LNCAP (cell line): Measurements from ENCODE around the gene PPP1R2C.

Source experiments
- TF ChIP-seq, protein P1 (sequence below): fragments of 450-650 bp; IDR thresholded peaks from 2 replicates; pipeline ENCODE4 v1.5.1; 2017; ENCODE audit warnings: mild to moderate bottlenecking

PPP1R2C gene

DNA sequence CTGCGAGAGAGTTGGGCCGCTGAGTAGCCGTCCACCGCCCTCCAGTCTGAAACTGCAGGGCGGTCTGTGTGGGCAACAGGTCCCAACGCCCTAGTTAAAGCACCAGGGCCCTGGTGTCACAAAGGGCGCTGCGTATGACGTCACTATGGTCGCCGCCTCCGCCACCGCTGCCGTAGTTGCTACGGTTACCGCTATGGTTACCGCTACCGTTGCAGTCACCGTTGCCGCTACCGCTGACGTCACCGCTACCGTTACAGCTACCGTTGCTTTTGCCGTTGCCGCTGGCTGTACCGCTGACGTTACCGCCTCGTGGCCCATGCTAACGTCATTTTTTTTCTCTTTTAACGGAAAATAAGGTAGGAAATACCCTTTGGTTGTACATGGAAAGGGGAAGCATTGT is at the start of gene PPP1R2C:
Gene PPP1R2C, minus strand, starts transcription at position 68 of the 400 bp plus-strand sequence. CDS start 84 bp downstream, outside the sequence.
- TF ChIP-seq, protein P1, sequence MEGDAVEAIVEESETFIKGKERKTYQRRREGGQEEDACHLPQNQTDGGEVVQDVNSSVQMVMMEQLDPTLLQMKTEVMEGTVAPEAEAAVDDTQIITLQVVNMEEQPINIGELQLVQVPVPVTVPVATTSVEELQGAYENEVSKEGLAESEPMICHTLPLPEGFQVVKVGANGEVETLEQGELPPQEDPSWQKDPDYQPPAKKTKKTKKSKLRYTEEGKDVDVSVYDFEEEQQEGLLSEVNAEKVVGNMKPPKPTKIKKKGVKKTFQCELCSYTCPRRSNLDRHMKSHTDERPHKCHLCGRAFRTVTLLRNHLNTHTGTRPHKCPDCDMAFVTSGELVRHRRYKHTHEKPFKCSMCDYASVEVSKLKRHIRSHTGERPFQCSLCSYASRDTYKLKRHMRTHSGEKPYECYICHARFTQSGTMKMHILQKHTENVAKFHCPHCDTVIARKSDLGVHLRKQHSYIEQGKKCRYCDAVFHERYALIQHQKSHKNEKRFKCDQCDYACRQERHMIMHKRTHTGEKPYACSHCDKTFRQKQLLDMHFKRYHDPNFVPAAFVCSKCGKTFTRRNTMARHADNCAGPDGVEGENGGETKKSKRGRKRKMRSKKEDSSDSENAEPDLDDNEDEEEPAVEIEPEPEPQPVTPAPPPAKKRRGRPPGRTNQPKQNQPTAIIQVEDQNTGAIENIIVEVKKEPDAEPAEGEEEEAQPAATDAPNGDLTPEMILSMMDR: no peak

DNA sequence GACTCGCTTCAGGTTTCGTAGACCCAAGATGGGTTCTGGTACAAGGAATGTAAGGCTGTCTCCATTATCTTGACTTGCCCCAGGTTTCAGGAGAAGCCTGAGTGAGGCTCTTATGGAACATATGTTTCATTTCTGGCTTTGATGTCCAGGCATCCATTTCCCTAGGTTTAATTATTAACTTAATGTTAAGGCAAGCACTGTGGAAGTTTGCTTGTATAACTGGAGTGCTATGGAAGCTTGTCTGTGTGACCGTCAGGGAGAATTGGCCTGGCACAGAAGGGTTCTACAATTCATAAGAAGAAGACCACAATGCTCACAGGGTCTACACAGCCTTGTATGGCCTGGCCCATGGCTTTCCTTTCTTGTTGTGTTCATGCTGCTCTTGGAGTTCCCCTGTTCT is 47.2 kb upstream of the PPP1R2C start:
- TF ChIP-seq, protein P1: no peak

DNA sequence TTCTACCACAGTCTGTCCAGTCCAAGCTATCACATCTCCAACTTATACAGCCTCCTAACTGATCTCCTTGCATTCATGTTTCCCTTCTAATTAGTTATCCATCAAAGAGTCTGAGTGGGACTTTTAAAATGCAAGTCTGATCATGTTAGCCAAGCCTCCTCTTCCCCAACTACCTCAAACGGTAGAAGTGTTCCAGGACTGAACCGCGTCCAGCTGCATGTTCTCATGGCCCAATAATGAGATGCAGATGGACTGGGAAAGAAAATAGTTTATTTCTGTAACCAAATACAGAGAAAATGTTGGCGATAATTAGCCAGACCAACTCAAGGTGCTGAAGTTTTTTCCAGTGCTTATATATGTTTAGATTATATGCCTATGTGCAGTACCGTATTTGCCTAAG is 46.6 kb upstream of the PPP1R2C start:
- TF ChIP-seq, protein P1: no peak

DNA sequence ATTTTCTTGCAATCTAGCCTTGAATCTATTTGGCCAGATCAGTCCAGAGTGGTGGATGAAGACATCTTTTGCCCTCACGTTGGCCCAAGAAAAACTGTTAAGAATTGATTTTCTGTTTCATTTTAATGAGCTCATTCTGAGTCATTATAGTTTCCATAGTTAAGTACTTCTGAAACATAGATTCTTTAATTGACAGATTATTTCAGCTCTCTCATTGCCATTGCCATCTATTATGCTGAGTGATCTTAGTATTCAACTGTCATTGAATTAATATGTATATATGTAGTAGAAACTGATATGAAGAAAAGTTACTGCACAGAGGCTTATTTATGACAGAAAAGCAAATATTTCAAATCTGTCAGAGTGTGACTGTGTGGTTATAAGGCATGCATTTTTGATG is 45.5 kb upstream of the PPP1R2C start:
- TF ChIP-seq, protein P1: no peak

DNA sequence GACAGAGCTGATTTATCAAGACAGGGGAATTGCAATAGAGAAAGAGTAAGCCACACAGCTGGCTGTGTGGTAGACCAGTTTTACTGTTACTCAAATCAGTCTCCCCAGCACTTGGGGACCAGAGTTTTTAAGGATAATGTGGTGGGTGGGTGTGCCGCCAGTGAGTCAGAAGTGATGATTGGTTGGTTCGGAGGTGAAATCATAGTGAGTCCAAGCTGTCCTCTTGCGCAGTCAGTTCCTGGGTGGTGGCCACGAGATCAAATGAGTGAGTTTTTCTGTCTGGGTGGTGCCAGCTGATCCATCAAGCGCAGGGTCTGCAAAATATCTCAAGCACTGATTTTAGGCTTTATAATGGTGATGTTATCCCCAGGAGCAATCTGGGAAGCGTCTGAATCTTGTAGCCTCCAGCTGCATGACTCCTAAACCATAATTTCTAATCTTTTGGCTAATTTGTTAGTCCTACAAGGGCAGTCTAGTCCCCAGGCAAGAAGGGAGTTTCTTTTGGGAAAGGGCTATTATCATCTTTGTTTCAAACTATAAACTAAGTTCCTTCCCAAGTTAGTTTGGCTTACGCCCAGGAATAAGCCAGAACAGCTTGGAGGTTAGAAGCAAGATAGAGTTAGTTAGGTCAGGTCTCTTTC is 44.0 kb upstream of the PPP1R2C start:
- TF ChIP-seq, protein P1: no peak

DNA sequence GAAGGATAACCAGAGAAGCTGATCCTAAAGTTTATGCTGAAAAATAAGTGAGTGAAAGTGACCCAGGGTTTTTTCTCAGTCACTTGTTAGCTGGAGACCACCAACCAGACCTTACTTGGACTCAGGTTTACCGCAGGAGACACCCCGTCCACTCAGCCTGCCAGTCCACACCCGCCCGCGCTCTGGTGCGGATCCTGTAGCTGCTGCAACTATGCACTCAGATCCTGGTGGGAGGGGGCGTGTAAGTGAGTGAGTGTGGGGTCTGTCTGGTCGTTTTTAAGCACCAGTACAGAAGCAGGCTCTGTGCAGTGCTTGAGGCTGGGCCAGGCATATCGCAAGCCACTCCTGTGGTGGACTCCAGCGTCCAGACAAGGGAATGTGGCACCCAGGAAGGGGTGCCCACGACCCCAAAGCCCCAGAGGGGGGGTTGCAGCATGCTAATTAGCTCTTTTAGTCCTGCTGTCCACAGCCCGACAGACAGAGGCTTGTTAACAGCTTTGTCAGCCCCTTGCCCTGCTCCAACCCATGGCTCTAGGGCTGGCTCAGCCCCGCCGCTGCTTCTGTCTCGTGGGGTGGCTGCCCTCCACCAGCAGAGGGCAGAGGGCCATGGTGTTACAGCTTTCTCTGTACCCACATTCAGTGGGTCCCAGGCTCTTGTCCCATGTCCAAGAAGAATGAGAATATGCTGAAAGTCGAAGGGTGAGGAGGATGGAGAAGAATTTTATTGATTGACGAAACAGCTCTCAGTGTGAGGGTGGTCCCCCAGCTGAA is 40.4 kb upstream of the PPP1R2C start:
- TF ChIP-seq, protein P1: no peak

DNA sequence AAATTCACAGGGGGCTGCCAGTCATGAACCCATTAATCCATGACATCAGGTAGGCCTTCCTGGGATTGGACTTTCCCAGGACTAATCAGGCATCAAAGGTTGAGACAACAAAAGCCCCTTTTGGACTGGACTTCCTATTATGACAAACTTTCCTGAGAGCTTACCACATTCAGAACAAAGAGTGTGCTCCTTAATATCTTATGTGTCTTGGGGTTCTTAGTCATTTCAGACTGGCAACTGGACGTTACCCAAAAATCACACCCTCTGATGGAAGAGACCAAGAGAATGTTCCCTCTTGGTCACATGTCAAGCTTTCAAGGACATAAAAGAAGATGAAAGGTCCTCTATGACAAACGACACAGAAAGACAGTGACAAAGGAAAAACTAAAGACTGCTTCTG is 31.6 kb upstream of the PPP1R2C start:
- TF ChIP-seq, protein P1: no peak
